ENCODE results near the gene IPCEF1. TPM values are rescaled to one million over a fixed set of nuclear protein-coding genes. Genes with fewer than 3 reads are reported as not detected.

IPCEF1 gene
- total and polyA plus RNA-seq, 2 donors (not counting 3 experiments of a cell fraction or from before 2014, with no cell fraction given): 0.01 to 0.51 TPM

DNA sequence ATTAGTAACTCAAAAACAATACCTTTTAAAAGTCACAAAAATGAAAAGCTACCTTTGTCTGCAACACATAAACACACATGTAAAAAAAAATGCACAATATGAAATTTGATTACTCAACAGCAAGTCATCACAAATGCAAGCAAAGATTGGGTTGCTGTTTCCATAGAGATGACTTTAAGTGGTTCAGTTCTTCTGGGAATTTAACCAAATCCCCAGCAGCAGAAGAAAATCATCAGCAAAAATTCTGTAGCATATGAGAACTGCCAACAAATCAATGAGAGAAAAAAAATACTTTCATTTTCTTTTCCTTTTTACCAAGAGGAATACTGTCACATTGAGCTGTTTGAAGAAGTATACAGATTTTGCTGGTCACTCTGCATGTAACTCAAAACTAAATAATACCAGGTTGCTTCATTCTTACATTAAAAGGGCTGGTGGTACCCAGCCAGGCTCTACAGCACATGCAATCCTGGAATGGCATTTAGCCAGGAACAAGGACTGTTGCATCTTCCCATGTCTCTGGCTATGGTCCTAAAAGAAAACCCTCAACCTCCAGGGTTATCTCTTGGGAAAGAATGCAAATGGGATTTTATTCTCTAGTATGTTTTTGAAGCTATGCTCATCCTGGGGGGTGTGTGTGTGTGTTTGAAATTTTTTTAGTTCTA lies 159.3 kb downstream of the IPCEF1 start:
- Histone ChIP-seq H3K9ac (replicated peaks; ENCODE audit: extremely low read depth, insufficient read depth, low read length) (no peak overlapping the region), H3K27me3 (ENCODE audit: control insufficient read depth in 2 of 2, insufficient read depth in 2 of 2, low read length in 2 of 2) (no peaks in the 10 kb centered on the region), H4K20me1 (replicated peaks; ENCODE audit: control insufficient read depth, extremely low read depth, insufficient read depth, low read length) (no peaks in the 10 kb centered on the region), H3K36me3 (ENCODE audit: control insufficient read depth in 2 of 2, extremely low read depth in 1 of 2, insufficient read depth in 2 of 2, low read length in 2 of 2) (no peaks in the 10 kb centered on the region), H2AFZ (ENCODE audit: low read depth, low read length) (no peak overlapping the region), H3K79me2 (ENCODE audit: control insufficient read depth, insufficient read depth, low read length) (no peaks in the 10 kb centered on the region), H3K4me1 (ENCODE audit: control insufficient read depth, extremely low read depth, insufficient read depth, low read length) (no peaks in the 10 kb centered on the region), H3K9me1 (replicated peaks; ENCODE audit: control insufficient read depth, extremely low read depth, insufficient read depth, low read length) (no peaks in the 10 kb centered on the region), H3K4me2 (ENCODE audit: insufficient read depth, low read length) (no peak overlapping the region), H3K27ac (ENCODE audit: insufficient read depth, low read depth, low read length) (no peak overlapping the region), H3K4me3 (replicated peaks in 1 of 3; ENCODE audit: insufficient read depth in 1 of 3, low read depth in 1 of 3, low read length in 3 of 3) (no peak overlapping the region), H3K9me3 (replicated peaks; ENCODE audit: control insufficient read depth, insufficient read depth, low read length) (no peaks in the 10 kb centered on the region)
- no peak for DNase-seq (ENCODE audit: low read depth, low spot score)
- intact Hi-C loops (cut with micrococcal nuclease): no loop called here
- dilution Hi-C loops (cut with MboI; ENCODE audit: extremely low pct_ligation_motif_present, low sequenced_read_pairs): no loop called here
- ChIA-PET CTCF (interaction anchor here (0.9 to 1.2 kb wide), 5 partner anchors 14 to 671 kb away, joined by 3 read pairs; no protein-coding TSS in a partner anchor), POLR2A (no interaction called here)
- TF ChIP-seq FOS (IDR thresholded peaks at IDR 0.05; ENCODE audit: borderline replicate concordance, insufficient read depth, low read length) (no peak), POLR2AphosphoS5 (IDR thresholded peaks at IDR 0.05; ENCODE audit: insufficient read depth, low read depth, low read length) (no peak), JUN (IDR thresholded peaks at IDR 0.05; ENCODE audit: borderline replicate concordance, insufficient read depth, insufficient read length, low read depth) (no peak), GATA2 (IDR thresholded peaks at IDR 0.05; ENCODE audit: insufficient read depth, insufficient read length, low read depth, low read length) (no peak), EZH2 (IDR thresholded peaks at IDR 0.05; ENCODE audit: borderline replicate concordance, low read depth, low read length, severe bottlenecking) (no peak), MYC (IDR thresholded peaks at IDR 0.05; ENCODE audit: low read depth, low read length) (no peak), POLR2A (IDR thresholded peaks at IDR 0.05; ENCODE audit: low read depth, low read length) (no peak)
- TF ChIP-seq, protein P1, sequence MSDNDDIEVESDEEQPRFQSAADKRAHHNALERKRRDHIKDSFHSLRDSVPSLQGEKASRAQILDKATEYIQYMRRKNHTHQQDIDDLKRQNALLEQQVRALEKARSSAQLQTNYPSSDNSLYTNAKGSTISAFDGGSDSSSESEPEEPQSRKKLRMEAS (IDR thresholded peaks at IDR 0.05; ENCODE audit: insufficient read depth, insufficient read length): no peak
- TF ChIP-seq, protein P2, sequence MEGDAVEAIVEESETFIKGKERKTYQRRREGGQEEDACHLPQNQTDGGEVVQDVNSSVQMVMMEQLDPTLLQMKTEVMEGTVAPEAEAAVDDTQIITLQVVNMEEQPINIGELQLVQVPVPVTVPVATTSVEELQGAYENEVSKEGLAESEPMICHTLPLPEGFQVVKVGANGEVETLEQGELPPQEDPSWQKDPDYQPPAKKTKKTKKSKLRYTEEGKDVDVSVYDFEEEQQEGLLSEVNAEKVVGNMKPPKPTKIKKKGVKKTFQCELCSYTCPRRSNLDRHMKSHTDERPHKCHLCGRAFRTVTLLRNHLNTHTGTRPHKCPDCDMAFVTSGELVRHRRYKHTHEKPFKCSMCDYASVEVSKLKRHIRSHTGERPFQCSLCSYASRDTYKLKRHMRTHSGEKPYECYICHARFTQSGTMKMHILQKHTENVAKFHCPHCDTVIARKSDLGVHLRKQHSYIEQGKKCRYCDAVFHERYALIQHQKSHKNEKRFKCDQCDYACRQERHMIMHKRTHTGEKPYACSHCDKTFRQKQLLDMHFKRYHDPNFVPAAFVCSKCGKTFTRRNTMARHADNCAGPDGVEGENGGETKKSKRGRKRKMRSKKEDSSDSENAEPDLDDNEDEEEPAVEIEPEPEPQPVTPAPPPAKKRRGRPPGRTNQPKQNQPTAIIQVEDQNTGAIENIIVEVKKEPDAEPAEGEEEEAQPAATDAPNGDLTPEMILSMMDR (IDR thresholded peaks at IDR 0.05; ENCODE audit: extremely low read depth in 1 of 2, insufficient read depth in 1 of 2, low read depth in 1 of 2, low read length in 2 of 2): no peak
- no TSS peak for BruUV-seq (replicated peaks)
- FAIRE-seq: no peak
